Progenitor cell of endocrine pancreas (in vitro differentiated cells): ENCODE measurements around the gene DCBLD2. TPM values are rescaled to one million over a fixed set of nuclear protein-coding genes. Genes with fewer than 3 reads are reported as not detected.

Experiments used
- DNase-seq: peaks from one replicate; pipeline ENCODE4 v3.0.0; 2021; ENCODE audit warnings: low spot score; ENCODE audit not compliant: unreplicated experiment
- H3K27ac Mint-ChIP-seq: 2 replicates; pipeline ENCODE4 v1.8.0; 2021; ENCODE audit warnings: mild to moderate bottlenecking, moderate library complexity, mixed read lengths
- H3K27me3 Mint-ChIP-seq: 2 replicates; pipeline ENCODE4 v1.8.0; 2021; ENCODE audit warnings: mixed read lengths
- H3K36me3 Mint-ChIP-seq: 2 replicates; pipeline ENCODE4 v1.8.0; 2022; ENCODE audit warnings: mixed read lengths; ENCODE audit not compliant: insufficient read depth
- H3K4me1 Mint-ChIP-seq: 2 replicates; pipeline ENCODE4 v1.8.0; 2021; ENCODE audit warnings: low read depth, mixed read lengths
- H3K4me3 Mint-ChIP-seq: 2 replicates; pipeline ENCODE4 v1.8.0; 2021; ENCODE audit warnings: low read depth, mild to moderate bottlenecking, moderate library complexity, mixed read lengths
- H3K9me3 Mint-ChIP-seq: 2 replicates; pipeline ENCODE4 v1.8.0; 2021; ENCODE audit warnings: low read depth, mixed read lengths
- CTCF ChIP-seq: fragments of 200-600 bp; sonication (generic); IDR thresholded peaks from one replicate; pipeline ENCODE4 v1.5.0; 2021; ENCODE audit warnings: antibody characterized with exemption, mild to moderate bottlenecking; ENCODE audit not compliant: unreplicated experiment
- total RNA-seq: library from RNA; stranded (reverse); gene quantifications from 2 replicates; pipeline ENCODE4 v1.2.1, GENCODE V29; 2021

Gene DCBLD2
- total RNA-seq, 1 donor from 2014 or later = 85.5 TPM

- DNase-seq = no peak
- peak; percentile 30 for TF ChIP-seq CTCF
- H3K4me3 Mint-ChIP-seq = no peak overlapping the region
- peaks cover 38% of the 10 kb centered on the region for H3K36me3 Mint-ChIP-seq
- H3K4me1 Mint-ChIP-seq = peaks cover 3% of the 10 kb centered on the region
- H3K9me3 Mint-ChIP-seq = no peaks in the 10 kb centered on the region
- peak overlapping the region; percentile 54 for H3K27ac Mint-ChIP-seq
- H3K27me3 Mint-ChIP-seq = no peaks in the 10 kb centered on the region
These were observed 100.3 kb downstream of the DCBLD2 start for GRCh38 chr3:98801043-98801747.

GRCh38 chr3:98800401-98800800, 101.1 kb downstream of the DCBLD2 start:
- H3K4me3 Mint-ChIP-seq = no peak overlapping the region
- H3K27me3 Mint-ChIP-seq = no peaks in the 10 kb centered on the region
- no peak for DNase-seq
- peaks cover 36% of the 10 kb centered on the region for H3K36me3 Mint-ChIP-seq
- peaks cover 7% of the 10 kb centered on the region for H3K4me1 Mint-ChIP-seq
- no peak for TF ChIP-seq CTCF
- H3K9me3 Mint-ChIP-seq = no peaks in the 10 kb centered on the region
- H3K27ac Mint-ChIP-seq = no peak overlapping the region

- no peaks in the 10 kb centered on the region for H3K9me3 Mint-ChIP-seq
- H3K4me1 Mint-ChIP-seq = peaks cover 7% of the 10 kb centered on the region
- no peak overlapping the region for H3K4me3 Mint-ChIP-seq
- DNase-seq = no peak
- H3K27ac Mint-ChIP-seq = no peak overlapping the region
- no peaks in the 10 kb centered on the region for H3K27me3 Mint-ChIP-seq
- no peak for TF ChIP-seq CTCF
- peaks cover 31% of the 10 kb centered on the region for H3K36me3 Mint-ChIP-seq
These were observed 102.0 kb downstream of the DCBLD2 start for GRCh38 chr3:98799479-98799878.

- Mint-ChIP-seq H3K27me3 (no peaks in the 10 kb centered on the region), H3K4me3 (no peak overlapping the region), H3K36me3 (peaks cover 31% of the 10 kb centered on the region), H3K4me1 (peaks cover 8% of the 10 kb centered on the region), H3K27ac (peak overlapping the region; percentile 15), H3K9me3 (no peaks in the 10 kb centered on the region)
- TF ChIP-seq CTCF = no peak
- DNase-seq = no peak
These were observed 102.7 kb downstream of the DCBLD2 start for GRCh38 chr3:98798820-98799219.

- H3K9me3 Mint-ChIP-seq = no peaks in the 10 kb centered on the region
- no peaks in the 10 kb centered on the region for H3K27me3 Mint-ChIP-seq
- no peak for DNase-seq
- peak overlapping the region; percentile 54 for H3K27ac Mint-ChIP-seq
- peaks cover 29% of the 10 kb centered on the region for H3K36me3 Mint-ChIP-seq
- no peak overlapping the region for H3K4me3 Mint-ChIP-seq
- TF ChIP-seq CTCF = no peak
- peaks cover 8% of the 10 kb centered on the region for H3K4me1 Mint-ChIP-seq
These were observed 103.6 kb downstream of the DCBLD2 start for GRCh38 chr3:98797905-98798304.
